K562 (cell line): ENCODE results near the gene TFAP2B. TPM values are rescaled to one million over a fixed set of nuclear protein-coding genes. Genes with fewer than 3 reads are reported as not detected.

Source experiments
- ATAC-seq: fragments of 200-7000 bp; cut with Tn5 transposase; 3 replicates; pipeline ENCODE4 v1.9.1; 2020; ENCODE audit warnings: moderate library complexity
- BruUV-seq: library from RNA; stranded (reverse); fragments of 400-500 nt; replicated peaks from 2 replicates; lab custom pipeline; 2021; lab: Mats Ljungman, UMichigan
- CTCF ChIA-PET: fragments of 300-600 bp; formaldehyde crosslinking; extraction: SDS; loops from one replicate; lab custom pipeline; 2021; ENCODE audit warnings: low intra/inter-chr PET ratio; lab: Yijun Ruan, JAX
- POLR2A ChIA-PET: fragments of 300-600, 350-650 bp; sonication (Branson Sonifier 250); formaldehyde crosslinking; extraction: SDS; loops from one replicate; lab custom pipeline; 2021; ENCODE audit warnings: antibody characterized with exemption, inconsistent platforms; lab: Yijun Ruan, JAX
- DNase-seq, 4 experiments: peaks; one replicate each; pipeline versions ENCODE4 v3.0.0 to v3.0.0-alpha.2; 2011 to 2018; ENCODE audit warnings: low spot score in 3 of 4, mixed read lengths in 3 of 4; ENCODE audit errors: extremely low read depth in 1 of 4
- FAIRE-seq: peaks from 2 replicates; lab custom pipeline; 2011; peaks lifted over from hg19 to GRCh38; lab: Jason Lieb, UNC
- H2AFZ ChIP-seq: 2 replicates; pipeline ENCODE4 v1.6.0; 2011; ENCODE audit warnings: low read depth, low read length, control low read depth, inconsistent platforms
- H3K27ac ChIP-seq: fragments of 200-600 bp; 3 replicates; pipeline ENCODE4 v1.8.0; 2011; ENCODE audit warnings: low read depth, mild to moderate bottlenecking, control low read depth, inconsistent platforms, low read length, moderate library complexity, mixed read lengths; ENCODE audit errors: extremely low read depth
- H3K27me3 ChIP-seq, 2 experiments: fragments of 300-600 bp in 1 of 2; 2 replicates in 1 of 2; 3 replicates in 1 of 2; pipeline versions ENCODE4 v1.6.0 to v1.8.0; 2011; ENCODE audit warnings: inconsistent platforms in 2 of 2, low read length in 2 of 2, mild to moderate bottlenecking in 1 of 2, mixed read lengths in 1 of 2, moderate library complexity in 1 of 2; ENCODE audit not compliant: control insufficient read depth in 2 of 2, insufficient read depth in 2 of 2
- H3K36me3 ChIP-seq: fragments of 300-600 bp; 3 replicates; pipeline ENCODE4 v1.8.0; 2011; ENCODE audit warnings: mild to moderate bottlenecking, low read length, inconsistent platforms; ENCODE audit not compliant: control insufficient read depth, insufficient read depth
- H3K4me1 ChIP-seq, 2 experiments: fragments of 200-600 bp in 1 of 2; replicated peaks in 1 of 2; 2 replicates in 1 of 2; 3 replicates in 1 of 2; pipeline versions ENCODE4 v1.5.1 to v1.8.0; 2011; ENCODE audit warnings: inconsistent platforms in 2 of 2, low read length in 2 of 2, mild to moderate bottlenecking in 1 of 2, mixed read lengths in 1 of 2, moderate library complexity in 1 of 2; ENCODE audit not compliant: control insufficient read depth in 2 of 2, insufficient read depth in 2 of 2
- H3K4me2 ChIP-seq: 2 replicates; pipeline ENCODE4 v1.6.1; 2011; ENCODE audit warnings: low read length, control low read depth, inconsistent platforms, mixed read lengths; ENCODE audit not compliant: insufficient read depth
- H3K4me3 ChIP-seq: fragments of 200-600 bp; sonication (generic), shearing (Covaris generic); 2 replicates; pipeline ENCODE4 v1.5.1; 2016; ENCODE audit warnings: control low read depth, inconsistent platforms
- H3K79me2 ChIP-seq: fragments of 200-600 bp; 3 replicates; pipeline ENCODE4 v1.8.0; 2011; ENCODE audit warnings: low read length, inconsistent platforms; ENCODE audit not compliant: control insufficient read depth, insufficient read depth
- H3K9ac ChIP-seq, 2 experiments: 2 replicates each; pipeline versions ENCODE4 v1.6.0 to v1.6.1; 2011; ENCODE audit warnings: low read depth in 2 of 2, low read length in 2 of 2, control low read depth in 1 of 2, inconsistent platforms in 1 of 2, mild to moderate bottlenecking in 1 of 2, mixed read lengths in 1 of 2; ENCODE audit not compliant: insufficient read depth in 1 of 2
- H3K9me1 ChIP-seq: one replicate; pipeline ENCODE4 v1.6.0; 2011; ENCODE audit warnings: inconsistent platforms, mild to moderate bottlenecking, low read length, moderate library complexity; ENCODE audit not compliant: control insufficient read depth, insufficient read depth
- H3K9me3 ChIP-seq: replicated peaks from 2 replicates; pipeline ENCODE4 v1.5.1; 2011; ENCODE audit warnings: low read depth, low read length, inconsistent platforms; ENCODE audit not compliant: control insufficient read depth, insufficient read depth
- H4K20me1 ChIP-seq: replicated peaks from 2 replicates; pipeline ENCODE4 v1.6.1; 2011; ENCODE audit warnings: low read length, inconsistent platforms, mixed read lengths; ENCODE audit not compliant: control insufficient read depth, insufficient read depth
- CEBPG ChIP-seq, 3 experiments: fragments of 200-800 bp in 1 of 3; sonication (Bioruptor generic) in 1 of 3; sonication (generic) in 1 of 3; formaldehyde crosslinking in 1 of 3; IDR thresholded peaks in 2 of 3; conservative IDR thresholded peaks in 1 of 3; 2 replicates each; pipeline versions ENCODE4 v1.6.1 to v1.8.0; 2016 to 2022; ENCODE audit warnings: missing compliant biosample characterization in 2 of 3, missing genetic modification characterization in 2 of 3, mild to moderate bottlenecking in 1 of 3, missing genetic modification reagents in 1 of 3
- STAT5A ChIP-seq: IDR thresholded peaks from 2 replicates; pipeline ENCODE4 v1.6.1; 2012; ENCODE audit warnings: low read length, inconsistent platforms, borderline replicate concordance
- WGBS: fragments of 100-300 bp; shearing (Covaris generic); methylation state at CpG from one replicate; pipeline ENCODE4 v1.1.6; 2016; ENCODE audit warnings: low coverage, mixed read lengths; ENCODE audit not compliant: insufficient coverage; ENCODE audit errors: missing lambda C conversion rate; 5-methylcytosine and 5-hydroxymethylcytosine counted together
- in situ Hi-C: fragments of 300-500 bp; cut with MboI; formaldehyde crosslinking; loops from 4 replicates; pipeline ENCODE4 v1.15.0; 2018; ENCODE audit warnings: inconsistent platforms, mixed read lengths
- intact Hi-C: fragments of 100-400 bp; cut with micrococcal nuclease; formaldehyde crosslinking; loops from 2 replicates; pipeline ENCODE4 v1.14.2; 2022
- polyA plus RNA-seq, 8 experiments: library from polyadenylated mRNA; depleted of rRNA in 4 of 8; stranded (reverse) in 5 of 8; unstranded in 3 of 8; fragments of >200 nt; fragmentation: Nextera tagmentation in 2 of 8; fragmentation: Illumina TruSeq in 1 of 8; extraction: Ambion mirVana in 2 of 8; extraction: Trizol in 1 of 8; gene quantifications; 2 replicates each; pipeline versions ENCODE4 v1.2.1 to v1.2.3, GENCODE V29; 2011 to 2014; ENCODE audit warnings: inconsistent platforms in 1 of 8, missing spikeins in 1 of 8
- total RNA-seq, 7 experiments: library from RNA; depleted of rRNA in 6 of 7; stranded (reverse); fragments of >200 nt in 6 of 7; fragmentation: Illumina TruSeq in 2 of 7; extraction: Trizol in 2 of 7; gene quantifications; 2 replicates each; pipeline versions ENCODE4 v1.2.1 to v1.2.3, GENCODE V29; 2011 to 2021; ENCODE audit warnings: low replicate concordance in 1 of 7
- TF ChIP-seq, protein P1 (sequence below), 2 experiments: IDR thresholded peaks in 1 of 2; conservative IDR thresholded peaks in 1 of 2; 2 replicates each; pipeline ENCODE4 v1.6.1; 2016; ENCODE audit warnings: low read depth in 2 of 2, mild to moderate bottlenecking in 1 of 2, missing compliant biosample characterization in 1 of 2, missing genetic modification characterization in 1 of 2, moderate library complexity in 1 of 2

The TFAP2B gene
- total and polyA plus RNA-seq, 9 of the 15 experiments (the other 6 are each of a cell fraction or from before 2014, with no cell fraction given) = not detected

GRCh38 chr6:50887112-50887511 is 68.4 kb downstream of the TFAP2B start (continued):
- TF ChIP-seq, protein P1, sequence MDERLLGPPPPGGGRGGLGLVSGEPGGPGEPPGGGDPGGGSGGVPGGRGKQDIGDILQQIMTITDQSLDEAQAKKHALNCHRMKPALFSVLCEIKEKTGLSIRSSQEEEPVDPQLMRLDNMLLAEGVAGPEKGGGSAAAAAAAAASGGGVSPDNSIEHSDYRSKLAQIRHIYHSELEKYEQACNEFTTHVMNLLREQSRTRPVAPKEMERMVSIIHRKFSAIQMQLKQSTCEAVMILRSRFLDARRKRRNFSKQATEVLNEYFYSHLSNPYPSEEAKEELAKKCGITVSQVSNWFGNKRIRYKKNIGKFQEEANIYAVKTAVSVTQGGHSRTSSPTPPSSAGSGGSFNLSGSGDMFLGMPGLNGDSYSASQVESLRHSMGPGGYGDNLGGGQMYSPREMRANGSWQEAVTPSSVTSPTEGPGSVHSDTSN (CRISPR knock-in tag; IDR thresholded peaks at IDR 0.05; ENCODE audit: low read depth) = no peak
- TF ChIP-seq, protein P1 (tag; conservative IDR thresholded peaks at IDR 0.05; ENCODE audit: low read depth) = no peak

GRCh38 chr6:50889497-50889896 is 70.8 kb downstream of the TFAP2B start:
- H3K79me2 ChIP-seq = no peaks in the 10 kb centered on the region
- 9% methylated on average over 3 of the region's 3 CpGs for WGBS
- intact Hi-C loops (no loop called here), in situ Hi-C loops (no loop called here)
- ChIA-PET CTCF (no interaction called here), POLR2A (interaction anchor here (0.7 to 1.5 kb wide), 2 partner anchors 13 to 14 kb away, joined by 3 read pairs; no protein-coding TSS in a partner anchor)
- H3K9me1 ChIP-seq = no peaks in the 10 kb centered on the region
- ATAC-seq (peak; percentile 27; the same call in 1 of the 3 replicates), FAIRE-seq (peak; percentile 23), DNase-seq (no peak)
- no peak overlapping the region for H3K4me3 ChIP-seq
- no peaks in the 10 kb centered on the region for H3K4me1 ChIP-seq
- no peaks in the 10 kb centered on the region for H3K27me3 ChIP-seq
- no peaks in the 10 kb centered on the region for H3K9me3 ChIP-seq
- TF ChIP-seq CEBPG (CRISPR knock-in tag; IDR thresholded peaks at IDR 0.05) (no peak), CEBPG (tag; conservative IDR thresholded peaks at IDR 0.05 in 1 of 2, IDR thresholded peaks at IDR 0.05 in 1 of 2) (0 out of 4 replicates have a peak, but pooled peaks of 1 of the 2 experiments have one; percentile 36), STAT5A (no peak)
- no peaks in the 10 kb centered on the region for H3K36me3 ChIP-seq
- H3K27ac ChIP-seq = no peak overlapping the region
- peak overlapping the region; percentile 58 for H2AFZ ChIP-seq
- no TSS peak for BruUV-seq
- no peak overlapping the region for H3K9ac ChIP-seq
- no peak overlapping the region; the same call in 1 of the 2 replicates for H3K4me2 ChIP-seq
- H4K20me1 ChIP-seq = no peaks in the 10 kb centered on the region
